ENCODE measurements around the gene CCNB2. TPM values are rescaled to one million over a fixed set of nuclear protein-coding genes. Genes with fewer than 3 reads are reported as not detected.
A peak's percentile ranks its signal among the peaks of the same experiment; 100 is the strongest.

The CCNB2 gene
- total RNA-seq: 95.3 and 99.2 TPM in 2 replicates
- long read RNA-seq, transcript CCNB2-201 (9 exons, 1,556 nt): major isoform, 586 of 615 reads
- long read RNA-seq, transcript CCNB2-205 (8 exons, 2,503 nt): minor isoform, 5 of 615 reads
- long read RNA-seq, partial matches to known transcripts: 8 of 615 reads
- long read RNA-seq, other reads (novel, unspliced or antisense): 16 of 615 reads

DNA sequence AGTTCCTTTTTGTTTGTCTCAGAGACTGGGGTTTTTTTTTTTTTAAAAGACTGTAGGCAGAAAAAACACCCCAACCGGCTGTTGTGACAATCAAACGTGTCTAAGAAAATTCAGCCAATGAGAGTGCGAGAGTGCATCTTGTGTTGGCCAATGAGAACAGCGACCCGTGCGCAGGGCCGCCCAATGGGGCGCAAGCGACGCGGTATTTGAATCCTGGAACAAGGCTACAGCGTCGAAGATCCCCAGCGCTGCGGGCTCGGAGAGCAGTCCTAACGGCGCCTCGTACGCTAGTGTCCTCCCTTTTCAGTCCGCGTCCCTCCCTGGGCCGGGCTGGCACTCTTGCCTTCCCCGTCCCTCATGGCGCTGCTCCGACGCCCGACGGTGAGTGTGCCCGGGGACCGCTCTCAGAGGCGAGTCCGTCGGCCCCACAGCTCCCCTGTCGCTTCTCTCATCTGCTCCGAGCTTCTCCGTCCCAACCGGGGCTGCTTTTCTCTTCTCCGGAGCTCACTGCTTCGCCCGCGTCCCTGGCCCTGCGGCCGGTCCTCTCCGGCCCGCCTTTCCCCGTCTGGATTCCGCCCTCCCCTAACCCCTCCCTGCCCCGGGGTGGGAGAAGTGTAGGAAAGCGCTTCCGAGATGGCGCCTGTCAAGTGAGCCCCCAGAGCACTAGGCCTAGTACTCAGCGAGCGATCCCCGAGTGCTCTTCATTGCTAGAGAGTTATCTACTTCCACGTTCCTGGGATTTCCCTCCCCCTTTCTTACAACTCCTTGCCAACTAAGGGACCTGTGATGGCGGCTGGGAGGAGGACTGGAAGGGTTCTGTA is at the start of gene CCNB2:
TSS of gene CCNB2 (plus strand) at position 235 of the 821 bp plus-strand sequence. CDS start at position 358, 123 bp downstream.
- peaks cover 21% of the 10 kb centered on the region for H3K36me3 Mint-ChIP-seq (ENCODE audit: low read depth)
- peaks cover 20% of the 10 kb centered on the region for H3K4me1 Mint-ChIP-seq
- peak within 1 kb of the TSS; percentile 99 for H3K27ac Mint-ChIP-seq (ENCODE audit: unreplicated experiment)
- no peaks in the 10 kb centered on the region for H3K9me3 Mint-ChIP-seq
- TF ChIP-seq, protein P1, sequence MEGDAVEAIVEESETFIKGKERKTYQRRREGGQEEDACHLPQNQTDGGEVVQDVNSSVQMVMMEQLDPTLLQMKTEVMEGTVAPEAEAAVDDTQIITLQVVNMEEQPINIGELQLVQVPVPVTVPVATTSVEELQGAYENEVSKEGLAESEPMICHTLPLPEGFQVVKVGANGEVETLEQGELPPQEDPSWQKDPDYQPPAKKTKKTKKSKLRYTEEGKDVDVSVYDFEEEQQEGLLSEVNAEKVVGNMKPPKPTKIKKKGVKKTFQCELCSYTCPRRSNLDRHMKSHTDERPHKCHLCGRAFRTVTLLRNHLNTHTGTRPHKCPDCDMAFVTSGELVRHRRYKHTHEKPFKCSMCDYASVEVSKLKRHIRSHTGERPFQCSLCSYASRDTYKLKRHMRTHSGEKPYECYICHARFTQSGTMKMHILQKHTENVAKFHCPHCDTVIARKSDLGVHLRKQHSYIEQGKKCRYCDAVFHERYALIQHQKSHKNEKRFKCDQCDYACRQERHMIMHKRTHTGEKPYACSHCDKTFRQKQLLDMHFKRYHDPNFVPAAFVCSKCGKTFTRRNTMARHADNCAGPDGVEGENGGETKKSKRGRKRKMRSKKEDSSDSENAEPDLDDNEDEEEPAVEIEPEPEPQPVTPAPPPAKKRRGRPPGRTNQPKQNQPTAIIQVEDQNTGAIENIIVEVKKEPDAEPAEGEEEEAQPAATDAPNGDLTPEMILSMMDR (conservative IDR thresholded peaks at IDR 0.05): no peak
- DNase-seq (ENCODE audit: low read depth, low spot score): peak; percentile 80
- peak within 1 kb of the TSS; percentile 98 for H3K4me3 Mint-ChIP-seq
- no peaks in the 10 kb centered on the region for H3K27me3 Mint-ChIP-seq (ENCODE audit: low read depth)

DNA sequence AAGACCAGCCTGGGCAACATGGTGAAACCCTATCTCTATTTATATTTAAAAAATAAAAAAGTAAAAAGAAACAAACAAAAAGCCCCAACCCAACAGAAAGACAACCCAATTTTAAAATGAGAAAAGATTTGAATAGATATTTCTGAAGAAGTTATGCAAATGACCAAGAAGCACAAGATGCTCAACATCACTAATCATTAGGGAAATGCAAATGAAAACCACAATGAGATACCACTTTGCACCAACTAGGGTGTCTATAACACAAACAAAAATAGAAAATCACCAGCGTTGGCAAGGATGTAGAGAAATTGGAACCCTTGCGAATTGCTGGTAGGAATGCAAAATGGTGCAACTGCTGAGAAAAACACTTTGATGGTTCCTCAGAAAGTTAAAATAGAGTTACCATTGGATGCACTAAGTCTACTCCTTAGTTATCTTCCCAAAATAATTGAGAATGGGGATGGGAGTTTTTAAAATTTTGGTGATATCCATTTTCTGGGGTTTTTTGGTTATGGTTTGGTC is 45.8 kb upstream of the CCNB2 start:
- H3K27me3 Mint-ChIP-seq (ENCODE audit: low read depth): no peaks in the 10 kb centered on the region
- TF ChIP-seq, protein P1 (conservative IDR thresholded peaks at IDR 0.05): no peak
- H3K36me3 Mint-ChIP-seq (ENCODE audit: low read depth): peaks cover 15% of the 10 kb centered on the region
- H3K9me3 Mint-ChIP-seq: no peaks in the 10 kb centered on the region
- H3K27ac Mint-ChIP-seq (ENCODE audit: unreplicated experiment): no peak overlapping the region
- DNase-seq (ENCODE audit: low read depth, low spot score): no peak
- no peaks in the 10 kb centered on the region for H3K4me1 Mint-ChIP-seq
- no peak overlapping the region for H3K4me3 Mint-ChIP-seq

DNA sequence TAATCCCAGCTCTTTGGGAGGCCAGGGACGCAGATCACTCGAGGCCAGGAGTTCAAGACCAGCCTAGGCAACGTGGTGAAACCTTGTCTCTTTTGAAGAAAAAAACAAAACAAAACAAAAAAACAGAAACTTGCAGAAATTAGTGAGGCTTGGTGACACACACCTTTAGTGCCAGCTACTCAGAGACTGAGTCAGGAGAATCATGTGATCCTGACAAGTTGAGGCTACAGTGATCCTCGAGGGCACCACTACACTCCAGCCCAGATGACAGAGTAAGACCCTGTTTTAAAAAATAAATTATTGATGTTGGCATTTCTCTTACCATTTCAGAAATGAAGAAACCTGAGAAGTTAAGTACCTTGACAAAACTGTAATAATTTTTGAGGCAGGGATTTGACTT is 44.6 kb upstream of the CCNB2 start:
- H3K27ac Mint-ChIP-seq (ENCODE audit: unreplicated experiment): no peak overlapping the region
- DNase-seq (ENCODE audit: low read depth, low spot score): no peak
- TF ChIP-seq, protein P1 (conservative IDR thresholded peaks at IDR 0.05): no peak
- H3K4me3 Mint-ChIP-seq: no peak overlapping the region
- H3K27me3 Mint-ChIP-seq (ENCODE audit: low read depth): no peaks in the 10 kb centered on the region
- H3K9me3 Mint-ChIP-seq: no peaks in the 10 kb centered on the region
- peaks cover 17% of the 10 kb centered on the region for H3K36me3 Mint-ChIP-seq (ENCODE audit: low read depth)
- H3K4me1 Mint-ChIP-seq: no peaks in the 10 kb centered on the region

DNA sequence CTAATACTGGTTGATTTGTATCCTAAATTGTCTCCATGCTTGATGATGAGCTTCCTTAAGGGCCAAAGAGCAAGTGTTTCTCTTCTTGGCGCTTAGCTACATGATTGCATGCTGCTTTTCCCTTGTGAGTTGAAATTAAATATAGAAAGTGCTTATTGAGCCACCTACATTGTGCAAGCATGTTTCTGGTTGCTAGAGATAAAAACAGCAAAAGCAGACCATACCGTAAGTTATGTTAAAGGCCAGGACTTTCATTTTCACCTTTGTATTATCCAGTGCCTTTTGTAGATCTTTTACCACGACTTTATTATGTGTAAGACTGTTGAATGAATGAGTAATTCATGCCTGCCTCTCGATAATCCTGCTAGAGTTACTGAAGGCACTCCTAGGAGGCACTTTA is 41.9 kb upstream of the CCNB2 start:
- Mint-ChIP-seq H3K27me3 (ENCODE audit: low read depth) (no peaks in the 10 kb centered on the region), H3K9me3 (no peaks in the 10 kb centered on the region), H3K4me1 (no peaks in the 10 kb centered on the region), H3K4me3 (no peak overlapping the region), H3K36me3 (ENCODE audit: low read depth) (peaks cover 24% of the 10 kb centered on the region), H3K27ac (ENCODE audit: unreplicated experiment) (no peak overlapping the region)
- DNase-seq (ENCODE audit: low read depth, low spot score): no peak
- TF ChIP-seq, protein P1 (conservative IDR thresholded peaks at IDR 0.05): no peak

DNA sequence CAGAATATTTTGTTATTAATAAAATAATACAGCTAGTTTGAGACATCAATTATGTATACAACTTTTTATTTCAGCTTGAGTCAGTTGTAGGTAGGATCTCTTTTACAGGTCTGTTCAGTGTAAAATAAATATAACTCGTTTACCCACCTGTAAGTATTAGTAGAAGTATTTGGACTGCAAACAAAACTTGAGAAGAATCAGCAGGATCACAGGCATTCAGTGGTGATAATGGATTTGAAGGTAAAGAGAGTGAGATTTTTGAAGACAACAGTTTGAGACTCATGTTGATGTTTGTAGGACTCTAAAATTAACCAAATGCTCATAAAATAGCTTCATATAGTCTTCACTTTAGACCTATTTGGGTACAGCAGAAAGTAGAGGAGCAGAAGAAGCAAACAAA is 35.5 kb upstream of the CCNB2 start:
- DNase-seq (ENCODE audit: low read depth, low spot score): no peak
- peaks cover 6% of the 10 kb centered on the region for H3K9me3 Mint-ChIP-seq
- no peak overlapping the region for H3K4me3 Mint-ChIP-seq
- TF ChIP-seq, protein P1 (conservative IDR thresholded peaks at IDR 0.05): no peak
- H3K27me3 Mint-ChIP-seq (ENCODE audit: low read depth): no peaks in the 10 kb centered on the region
- H3K27ac Mint-ChIP-seq (ENCODE audit: unreplicated experiment): no peak overlapping the region
- peaks cover 32% of the 10 kb centered on the region for H3K36me3 Mint-ChIP-seq (ENCODE audit: low read depth)
- H3K4me1 Mint-ChIP-seq: no peaks in the 10 kb centered on the region

Measured in neural crest cell (in vitro differentiated cells).